IMR-90 (cell line): ENCODE measurements around the gene GIPR. TPM values are rescaled to one million over a fixed set of nuclear protein-coding genes. Genes with fewer than 3 reads are reported as not detected.

Source experiments
- ATAC-seq: fragments of 200-7000 bp; cut with Tn5 transposase; 2 replicates; pipeline ENCODE4 v1.9.1; 2020; ENCODE audit warnings: low read depth, mild to moderate bottlenecking, moderate library complexity
- BruUV-seq: library from RNA; stranded (reverse); fragments of 400-500 nt; replicated peaks from 2 replicates; lab custom pipeline; 2021; lab: Mats Ljungman, UMichigan
- CTCF ChIA-PET: fragments of 300-600 bp; formaldehyde crosslinking; extraction: SDS; loops from one replicate; lab custom pipeline; 2021; ENCODE audit warnings: antibody characterized with exemption; lab: Yijun Ruan, JAX
- POLR2A ChIA-PET: fragments of 300-600 bp; sonication (Branson Sonifier 250); formaldehyde crosslinking; loops from one replicate; lab custom pipeline; 2022; ENCODE audit warnings: antibody characterized with exemption; ENCODE audit not compliant: unreplicated experiment; lab: Charles Lee
- DNase-seq: peaks from one replicate; pipeline ENCODE4 v3.0.0; 2013
- H2AFZ ChIP-seq: replicated peaks from 2 replicates; pipeline ENCODE3; 2013; ENCODE audit warnings: low read length, mild to moderate bottlenecking; ENCODE audit not compliant: poor library complexity
- H2AK5ac ChIP-seq: 2 replicates; pipeline ENCODE4 v1.6.1; 2013; ENCODE audit warnings: low read depth, low read length, inconsistent platforms
- H2AK9ac ChIP-seq: replicated peaks from 2 replicates; pipeline ENCODE3; 2013; ENCODE audit warnings: mild to moderate bottlenecking, low read depth, low read length, moderate library complexity; ENCODE audit not compliant: poor library complexity
- H2BK120ac ChIP-seq: 2 replicates; pipeline ENCODE4 v1.6.1; 2013; ENCODE audit warnings: low read depth, low read length, inconsistent platforms
- H2BK15ac ChIP-seq: 3 replicates; pipeline ENCODE4 v1.6.1; 2013; ENCODE audit warnings: low read depth, low read length, inconsistent platforms
- H2BK20ac ChIP-seq: 2 replicates; pipeline ENCODE4 v1.6.1; 2013; ENCODE audit warnings: low read depth, mild to moderate bottlenecking, inconsistent platforms, low read length, moderate library complexity
- H2BK5ac ChIP-seq: 2 replicates; pipeline ENCODE4 v1.6.1; 2013; ENCODE audit warnings: mild to moderate bottlenecking, low read depth, low read length, inconsistent platforms; ENCODE audit not compliant: poor library complexity, severe bottlenecking
- H3K14ac ChIP-seq: replicated peaks from 2 replicates; pipeline ENCODE4 v1.6.1; 2013; ENCODE audit warnings: low read depth, low read length, inconsistent platforms
- H3K18ac ChIP-seq: 2 replicates; pipeline ENCODE4 v1.6.1; 2013; ENCODE audit warnings: low read depth, low read length, control low read depth
- H3K23ac ChIP-seq: 2 replicates; pipeline ENCODE4 v1.6.1; 2013; ENCODE audit warnings: low read depth, low read length, inconsistent platforms
- H3K27ac ChIP-seq: 2 replicates; pipeline ENCODE4 v1.5.1; 2013; ENCODE audit warnings: mild to moderate bottlenecking, control low read depth, low read length; ENCODE audit not compliant: insufficient read depth
- H3K27me3 ChIP-seq: 2 replicates; pipeline ENCODE4 v1.6.1; 2013; ENCODE audit warnings: low read length; ENCODE audit not compliant: control insufficient read depth, insufficient read depth
- H3K36me3 ChIP-seq: 2 replicates; pipeline ENCODE4 v1.6.1; 2013; ENCODE audit warnings: low read length, mixed read lengths; ENCODE audit not compliant: control insufficient read depth, insufficient read depth
- H3K4ac ChIP-seq: 2 replicates; pipeline ENCODE4 v1.6.1; 2013; ENCODE audit warnings: low read depth, low read length, inconsistent platforms
- H3K4me1 ChIP-seq: 2 replicates; pipeline ENCODE4 v1.6.1; 2013; ENCODE audit warnings: low read length, mixed read lengths; ENCODE audit not compliant: control insufficient read depth, insufficient read depth
- H3K4me2 ChIP-seq: 2 replicates; pipeline ENCODE4 v1.6.1; 2013; ENCODE audit warnings: low read depth, mild to moderate bottlenecking, control low read depth, low read length, moderate library complexity
- H3K4me3 ChIP-seq: 2 replicates; pipeline ENCODE4 v1.5.1; 2013; ENCODE audit warnings: low read depth, mild to moderate bottlenecking, control low read depth, low read length, moderate library complexity; ENCODE audit not compliant: insufficient read depth
- H3K56ac ChIP-seq: 2 replicates; pipeline ENCODE4 v1.6.1; 2013; ENCODE audit warnings: low read length, inconsistent platforms; ENCODE audit not compliant: insufficient read depth; ENCODE audit errors: extremely low read depth
- H3K79me1 ChIP-seq, 2 experiments: 2 replicates each; pipeline ENCODE4 v1.6.1; 2013; ENCODE audit warnings: low read length in 2 of 2, inconsistent platforms in 1 of 2, low read depth in 1 of 2
- H3K9ac ChIP-seq: 2 replicates; pipeline ENCODE4 v1.6.1; 2013; ENCODE audit warnings: low read depth, low read length, control low read depth
- H3K9me1 ChIP-seq: 2 replicates; pipeline ENCODE4 v1.6.1; 2013; ENCODE audit warnings: low read length, inconsistent platforms; ENCODE audit not compliant: insufficient read depth
- H3K9me3 ChIP-seq: 2 replicates; pipeline ENCODE4 v1.6.1; 2013; ENCODE audit warnings: low read length; ENCODE audit not compliant: control insufficient read depth, insufficient read depth
- H4K20me1 ChIP-seq: 2 replicates; pipeline ENCODE4 v1.6.1; 2013; ENCODE audit warnings: low read length, inconsistent platforms; ENCODE audit not compliant: insufficient read depth
- H4K5ac ChIP-seq: 2 replicates; pipeline ENCODE4 v1.6.1; 2013; ENCODE audit warnings: mild to moderate bottlenecking, low read depth, low read length, control low read depth
- H4K8ac ChIP-seq, 2 experiments: 2 replicates each; pipeline ENCODE4 v1.6.1; 2013; ENCODE audit warnings: low read depth in 2 of 2, low read length in 2 of 2, control low read depth in 1 of 2, inconsistent platforms in 1 of 2
- H4K91ac ChIP-seq: 2 replicates; pipeline ENCODE4 v1.6.1; 2013; ENCODE audit warnings: low read depth, low read length, inconsistent platforms; ENCODE audit not compliant: insufficient read depth
- CEBPB ChIP-seq: IDR thresholded peaks from 2 replicates; pipeline ENCODE4 v1.6.1; 2012; ENCODE audit warnings: low read depth, low read length, improper control_type of control experiment
- CHD1 ChIP-seq: IDR thresholded peaks from 2 replicates; pipeline ENCODE4 v1.6.1; 2012; ENCODE audit warnings: low read depth, low read length, improper control_type of control experiment
- CTCF ChIP-seq: conservative IDR thresholded peaks from 2 replicates; pipeline ENCODE4 v1.5.1; 2012; ENCODE audit warnings: mild to moderate bottlenecking, low read depth, low read length, improper control_type of control experiment
- ELK1 ChIP-seq: fragments of 150-350 bp; IDR thresholded peaks from 2 replicates; pipeline ENCODE4 v1.6.1; 2016; ENCODE audit warnings: low read depth, mild to moderate bottlenecking, low read length, moderate library complexity, borderline replicate concordance
- FOS ChIP-seq: fragments of 150-350 bp; IDR thresholded peaks from 2 replicates; pipeline ENCODE4 v1.6.1; 2016; ENCODE audit warnings: low read depth, low read length
- MAFK ChIP-seq: IDR thresholded peaks from 2 replicates; pipeline ENCODE4 v1.6.1; 2012; ENCODE audit warnings: low read depth, low read length, improper control_type of control experiment
- MAZ ChIP-seq: IDR thresholded peaks from 2 replicates; pipeline ENCODE4 v1.6.1; 2012; ENCODE audit warnings: low read depth, mild to moderate bottlenecking, low read length, improper control_type of control experiment, moderate library complexity, borderline replicate concordance
- MXI1 ChIP-seq: IDR thresholded peaks from 2 replicates; pipeline ENCODE4 v1.6.1; 2012; ENCODE audit warnings: low read depth, mild to moderate bottlenecking, low read length, moderate library complexity, borderline replicate concordance
- NFE2L2 ChIP-seq: fragments of 150-350 bp; IDR thresholded peaks from 2 replicates; pipeline ENCODE4 v1.6.1; 2016; ENCODE audit warnings: low read depth, mild to moderate bottlenecking, low read length
- POLR2A ChIP-seq: IDR thresholded peaks from 2 replicates; pipeline ENCODE4 v1.6.1; 2012; ENCODE audit warnings: mild to moderate bottlenecking, low read depth, low read length
- RAD21 ChIP-seq: IDR thresholded peaks from 2 replicates; pipeline ENCODE4 v1.6.1; 2012; ENCODE audit warnings: low read length, improper control_type of control experiment
- RCOR1 ChIP-seq: IDR thresholded peaks from 2 replicates; pipeline ENCODE4 v1.6.1; 2012; ENCODE audit warnings: mild to moderate bottlenecking, low read length, improper control_type of control experiment; ENCODE audit not compliant: insufficient replicate concordance
- RFX5 ChIP-seq: IDR thresholded peaks from 2 replicates; pipeline ENCODE4 v1.8.0; 2012; ENCODE audit warnings: low read depth, mild to moderate bottlenecking, low read length, moderate library complexity
- SMC3 ChIP-seq: fragments of 150-350 bp; IDR thresholded peaks from 2 replicates; pipeline ENCODE4 v1.6.1; 2016; ENCODE audit warnings: low read depth, mild to moderate bottlenecking, antibody characterized with exemption, low read length, moderate library complexity
- WGBS, 2 experiments: methylation state at CpG; one replicate each; pipeline versions ENCODE4 v1.1.5 to v1.1.7; 2013; ENCODE audit warnings: missing lambda C conversion rate in 2 of 2; ENCODE audit not compliant: insufficient read length in 1 of 2; ENCODE audit errors: extremely low coverage in 2 of 2; 5-methylcytosine and 5-hydroxymethylcytosine counted together
- dilution Hi-C: fragments of 300-500 bp; cut with HindIII; formaldehyde crosslinking; loops from one replicate; pipeline ENCODE4 v1.14.3; 2018; ENCODE audit warnings: low sequenced_read_pairs; ENCODE audit not compliant: unreplicated experiment
- in situ Hi-C: fragments of 300-500 bp; cut with MboI; formaldehyde crosslinking; loops from 3 replicates; pipeline ENCODE4 v1.14.3; 2019; ENCODE audit warnings: low sequenced_read_pairs, inconsistent platforms, mixed read lengths
- intact Hi-C: fragments of 100-400 bp; cut with micrococcal nuclease; formaldehyde crosslinking; loops from 2 replicates; pipeline ENCODE4 v1.10.0; 2022
- polyA plus RNA-seq, 3 experiments: library from polyadenylated mRNA; depleted of rRNA; stranded (reverse); fragments of >200 nt; gene quantifications; 2 replicates each; pipeline ENCODE4 v1.2.3, GENCODE V29; 2012; ENCODE audit warnings: low replicate concordance in 1 of 3
- total RNA-seq: library from RNA; depleted of rRNA; stranded (reverse); fragments of >200 nt; gene quantifications from 2 replicates; pipeline ENCODE4 v1.2.3, GENCODE V29; 2012

Gene GIPR
- total and polyA plus RNA-seq, 2 of the 4 experiments (the other 2 are of a cell fraction), result 0.18 to 1.2 TPM

GRCh38 chr19:45632468-45633196 lies 35.4 kb upstream of the GIPR start:
- dilution Hi-C loops (no loop called here), in situ Hi-C loops (no loop called here), intact Hi-C loops (no loop called here)
- Histone ChIP-seq H2BK15ac (peak overlapping the region; percentile 38; the same call in 1 of the 3 replicates), H3K79me1 (peaks cover 11 to 30% of the 10 kb centered on the region in 2 experiments; a peak in 3 of 4 replicates), H3K56ac (no peak overlapping the region), H3K4me2 (no peak overlapping the region), H4K5ac (no peak overlapping the region; the same call in 1 of the 2 replicates), H2BK120ac (peak overlapping the region; percentile 25; the same call in 1 of the 2 replicates), H2AK5ac (peak overlapping the region; percentile 85), H3K27ac (peak overlapping the region; percentile 56; the same call in 1 of the 2 replicates), H2BK5ac (peak overlapping the region; percentile 86), H3K23ac (0 out of 2 replicates have a peak overlapping the region, but pooled peaks have one; percentile 29), H2AFZ (peak overlapping the region; percentile 72), H3K4me1 (peaks cover 14% of the 10 kb centered on the region), H3K4me3 (no peak overlapping the region), H4K91ac (peak overlapping the region; percentile 78), H3K4ac (peak overlapping the region; percentile 89), H4K20me1 (no peaks in the 10 kb centered on the region), H3K18ac (0 out of 2 replicates have a peak overlapping the region, but pooled peaks have one; percentile 32), H3K36me3 (peaks cover 13% of the 10 kb centered on the region), H2AK9ac (peak overlapping the region; percentile 77), H3K14ac (peak overlapping the region; percentile 22; the same call in 1 of the 2 replicates), H3K9ac (no peak overlapping the region; the same call in 1 of the 2 replicates), H3K9me1 (peaks cover 13% of the 10 kb centered on the region), H2BK20ac (peak overlapping the region; percentile 61), H4K8ac (peak overlapping the region in 1 of 2 experiments; percentile 80; a peak in 2 of 4 replicates), H3K27me3 (no peaks in the 10 kb centered on the region), H3K9me3 (no peaks in the 10 kb centered on the region)
- POLR2A ChIA-PET, result no interaction called here
- WGBS, 2 experiments, result 10% methylated on average over 4 of the region's 27 CpGs; no CpG with 5 or more reads in 1 of the 2 experiments
- ATAC-seq, result peak; percentile 91
- BruUV-seq, result no TSS peak
- DNase-seq, result peak; percentile 89
- CTCF ChIA-PET, result interaction anchor here (0.7 to 1.2 kb wide), 3 partner anchors 9 to 62 kb away, joined by 3 read pairs; no protein-coding TSS in a partner anchor
- TF ChIP-seq RFX5 (no peak), MAZ (peak; percentile 81; the same call in 1 of the 2 replicates), CEBPB (peak; percentile 42; the same call in 1 of the 2 replicates), SMC3 (no peak), MAFK (no peak), CHD1 (no peak), NFE2L2 (no peak), CTCF (no peak), RAD21 (no peak), MXI1 (no peak), POLR2A (no peak), ELK1 (no peak), RCOR1 (no peak), FOS (peak; percentile 87)
